H1 (cell line): Measurements from ENCODE around the gene ULK2. TPM values are rescaled to one million over a fixed set of nuclear protein-coding genes. Genes with fewer than 3 reads are reported as not detected.

Source experiments
- CTCF ChIA-PET: fragments of 300-600 bp; sonication (Branson Sonifier 250); formaldehyde crosslinking; loops from one replicate; lab custom pipeline; 2021; ENCODE audit not compliant: partially characterized antibody; lab: Charles Lee
- POLR2A ChIA-PET: fragments of 300-600 bp; sonication (Branson Sonifier 250); formaldehyde crosslinking; loops from one replicate; lab custom pipeline; 2021; ENCODE audit warnings: inconsistent platforms; ENCODE audit not compliant: partially characterized antibody; lab: Charles Lee
- DNase-seq, 2 experiments: peaks; one replicate each; pipeline versions ENCODE4 v3.0.0 to v3.0.0-alpha.2; 2010 to 2022; ENCODE audit warnings: low spot score in 2 of 2, low read depth in 1 of 2, mixed read lengths in 1 of 2
- FAIRE-seq: peaks from 2 replicates; lab custom pipeline; 2011; peaks lifted over from hg19 to GRCh38; lab: Jason Lieb, UNC
- H2AFZ ChIP-seq: 2 replicates; pipeline ENCODE4 v1.8.1; 2012; ENCODE audit warnings: low read length, inconsistent platforms
- H2AK5ac ChIP-seq: 2 replicates; pipeline ENCODE4 v1.6.1; 2013; ENCODE audit warnings: low read depth, low read length
- H2BK120ac ChIP-seq: replicated peaks from 2 replicates; pipeline ENCODE3; 2013; ENCODE audit warnings: low read depth, low read length, inconsistent platforms
- H2BK12ac ChIP-seq: 2 replicates; pipeline ENCODE4 v1.6.1; 2013; ENCODE audit warnings: low read depth, low read length
- H2BK15ac ChIP-seq: 2 replicates; pipeline ENCODE4 v1.6.1; 2013; ENCODE audit warnings: low read length
- H2BK20ac ChIP-seq: 2 replicates; pipeline ENCODE4 v1.6.1; 2013; ENCODE audit warnings: low read length
- H2BK5ac ChIP-seq: 2 replicates; pipeline ENCODE4 v1.6.1; 2013; ENCODE audit warnings: low read depth, low read length
- H3K14ac ChIP-seq: 2 replicates; pipeline ENCODE4 v1.6.1; 2013; ENCODE audit warnings: inconsistent platforms; ENCODE audit not compliant: insufficient read length
- H3K18ac ChIP-seq: 2 replicates; pipeline ENCODE4 v1.6.1; 2013; ENCODE audit warnings: low read length; ENCODE audit errors: extremely low read depth
- H3K23ac ChIP-seq: 2 replicates; pipeline ENCODE4 v1.6.1; 2013; ENCODE audit warnings: inconsistent platforms; ENCODE audit not compliant: insufficient read length
- H3K23me2 ChIP-seq: 2 replicates; pipeline ENCODE4 v1.6.1; 2013; ENCODE audit warnings: low read depth, low read length
- H3K27ac ChIP-seq: 2 replicates; pipeline ENCODE4 v1.6.1; 2011; ENCODE audit warnings: low read depth, low read length, inconsistent platforms
- H3K27me3 ChIP-seq, 4 experiments: replicated peaks in 1 of 4; 1 replicate in 1 of 4; 2 replicates in 3 of 4; pipeline versions ENCODE4 v1.6.1 to v1.8.1; 2011 to 2013; ENCODE audit warnings: low read length in 3 of 4, mild to moderate bottlenecking in 3 of 4, inconsistent platforms in 2 of 4, mixed read lengths in 2 of 4, moderate library complexity in 1 of 4; ENCODE audit not compliant: control insufficient read depth in 3 of 4, insufficient read depth in 3 of 4; ENCODE audit errors: extremely low read depth in 1 of 4
- H3K36me3 ChIP-seq, 4 experiments: 2 replicates each; pipeline versions ENCODE4 v1.6.1 to v1.8.1; 2011 to 2013; ENCODE audit warnings: mild to moderate bottlenecking in 4 of 4, low read length in 3 of 4, moderate library complexity in 2 of 4, control low read depth in 1 of 4, inconsistent platforms in 1 of 4; ENCODE audit not compliant: insufficient read depth in 4 of 4, control insufficient read depth in 2 of 4
- H3K4ac ChIP-seq: replicated peaks from 2 replicates; pipeline ENCODE3; 2013; ENCODE audit warnings: low read length, low read depth, mixed read lengths, inconsistent platforms; ENCODE audit not compliant: insufficient read length
- H3K4me1 ChIP-seq, 4 experiments: replicated peaks in 1 of 4; 1 replicate in 1 of 4; 2 replicates in 3 of 4; pipeline versions ENCODE4 v1.6.1 to v1.8.1; 2011 to 2013; ENCODE audit warnings: low read length in 3 of 4, inconsistent platforms in 2 of 4, mixed read lengths in 1 of 4; ENCODE audit not compliant: insufficient read depth in 4 of 4, control insufficient read depth in 3 of 4
- H3K4me2 ChIP-seq, 2 experiments: 2 replicates each; pipeline versions ENCODE4 v1.6.1 to v1.8.1; 2011 to 2013; ENCODE audit warnings: low read depth in 2 of 2, low read length in 2 of 2, control low read depth in 1 of 2, inconsistent platforms in 1 of 2, mild to moderate bottlenecking in 1 of 2; ENCODE audit not compliant: insufficient read depth in 1 of 2
- H3K4me3 ChIP-seq, 4 experiments: fragments of 200-600, 300-600 bp in 1 of 4; sonication (generic), shearing (Covaris generic), sonication (Bioruptor Twin) in 1 of 4; 2 replicates each; pipeline versions ENCODE4 v1.5.1 to v1.8.1; 2011 to 2016; ENCODE audit warnings: low read length in 4 of 4, low read depth in 3 of 4, control low read depth in 2 of 4, inconsistent platforms in 2 of 4, mild to moderate bottlenecking in 2 of 4, mixed read lengths in 1 of 4, moderate library complexity in 1 of 4; ENCODE audit not compliant: insufficient read depth in 2 of 4; ENCODE audit errors: extremely low read depth in 1 of 4
- H3K56ac ChIP-seq: replicated peaks from 2 replicates; pipeline ENCODE3; 2013; ENCODE audit warnings: low read depth, mild to moderate bottlenecking, mixed read lengths, low read length, inconsistent platforms; ENCODE audit not compliant: insufficient read length
- H3K79me1 ChIP-seq: 2 replicates; pipeline ENCODE4 v1.6.1; 2013; ENCODE audit warnings: low read depth, low read length, control low read depth
- H3K79me2 ChIP-seq, 2 experiments: 2 replicates each; pipeline versions ENCODE4 v1.6.1 to v1.8.1; 2012 to 2013; ENCODE audit warnings: low read length in 2 of 2, mild to moderate bottlenecking in 2 of 2, inconsistent platforms in 1 of 2; ENCODE audit not compliant: insufficient read depth in 2 of 2, control insufficient read depth in 1 of 2
- H3K9ac ChIP-seq, 4 experiments: replicated peaks in 1 of 4; 1 replicate in 1 of 4; 2 replicates in 3 of 4; pipeline versions ENCODE4 v1.6.1 to v1.8.1; 2011 to 2013; ENCODE audit warnings: low read depth in 3 of 4, low read length in 3 of 4, control low read depth in 2 of 4, mild to moderate bottlenecking in 2 of 4, moderate library complexity in 2 of 4, inconsistent platforms in 1 of 4; ENCODE audit errors: extremely low read depth in 1 of 4
- H3K9me3 ChIP-seq, 2 experiments: 2 replicates each; pipeline versions ENCODE4 v1.6.1 to v1.8.1; 2012 to 2013; ENCODE audit warnings: mild to moderate bottlenecking in 2 of 2, moderate library complexity in 2 of 2, control low read depth in 1 of 2, inconsistent platforms in 1 of 2, low read depth in 1 of 2, low read length in 1 of 2, mixed read lengths in 1 of 2; ENCODE audit not compliant: insufficient read depth in 2 of 2
- H4K20me1 ChIP-seq, 2 experiments: replicated peaks in 1 of 2; 2 replicates each; pipeline versions ENCODE3 to v1.8.1; 2011 to 2013; ENCODE audit warnings: inconsistent platforms in 2 of 2, low read length in 2 of 2, mild to moderate bottlenecking in 1 of 2; ENCODE audit not compliant: insufficient read depth in 2 of 2, control insufficient read depth in 1 of 2
- H4K5ac ChIP-seq: 2 replicates; pipeline ENCODE4 v1.6.1; 2013; ENCODE audit warnings: low read length, low read depth, mixed read lengths, inconsistent platforms; ENCODE audit not compliant: insufficient read length
- H4K8ac ChIP-seq: 2 replicates; pipeline ENCODE4 v1.8.0; 2013; ENCODE audit warnings: mild to moderate bottlenecking, moderate library complexity, low read length, inconsistent platforms; ENCODE audit not compliant: insufficient read depth; ENCODE audit errors: extremely low read depth
- H4K91ac ChIP-seq: replicated peaks from 2 replicates; pipeline ENCODE3; 2013; ENCODE audit warnings: low read length, mixed read lengths, inconsistent platforms; ENCODE audit not compliant: insufficient read length
- BCL11A ChIP-seq, 2 experiments: IDR thresholded peaks; one replicate each; pipeline ENCODE4 v1.6.1; 2011; ENCODE audit warnings: low read depth in 2 of 2, low read length in 2 of 2, mild to moderate bottlenecking in 2 of 2
- BRCA1 ChIP-seq: IDR thresholded peaks from 2 replicates; pipeline ENCODE4 v1.6.1; 2012; ENCODE audit warnings: low read depth, low read length, improper control_type of control experiment
- CREB1 ChIP-seq: IDR thresholded peaks from 2 replicates; pipeline ENCODE4 v1.6.1; 2012; ENCODE audit warnings: inconsistent platforms
- EZH2 ChIP-seq: fragments of 200-600 bp; sonication (generic); IDR thresholded peaks from 2 replicates; pipeline ENCODE4 v1.7.1; 2012; ENCODE audit warnings: low read depth, mild to moderate bottlenecking, moderate library complexity, low read length, inconsistent platforms; ENCODE audit not compliant: severe bottlenecking
- GABPA ChIP-seq: IDR thresholded peaks from 2 replicates; pipeline ENCODE4 v1.6.1; 2011; ENCODE audit warnings: mild to moderate bottlenecking, low read length, moderate library complexity, borderline replicate concordance; ENCODE audit not compliant: insufficient read depth
- GTF2F1 ChIP-seq: IDR thresholded peaks from 2 replicates; pipeline ENCODE4 v1.6.1; 2012; ENCODE audit warnings: low read depth, low read length, improper control_type of control experiment, borderline replicate concordance
- HDAC6 ChIP-seq: IDR thresholded peaks from one replicate; pipeline ENCODE4 v1.7.1; 2012; ENCODE audit warnings: low read depth, mild to moderate bottlenecking, inconsistent platforms, low read length, moderate library complexity
- JUN ChIP-seq: IDR thresholded peaks from 2 replicates; pipeline ENCODE4 v1.6.1; 2011; ENCODE audit warnings: low read depth, mild to moderate bottlenecking, improper control_type of control experiment, low read length
- KDM5A ChIP-seq: fragments of 200-600 bp; IDR thresholded peaks from 2 replicates; pipeline ENCODE4 v1.7.1; 2012; ENCODE audit warnings: mild to moderate bottlenecking, low read length, inconsistent platforms, mixed read lengths
- RFX5 ChIP-seq: IDR thresholded peaks from 2 replicates; pipeline ENCODE4 v1.6.1; 2011; ENCODE audit warnings: low read depth, low read length, improper control_type of control experiment, borderline replicate concordance
- SAP30 ChIP-seq: fragments of 300-600 bp; sonication (generic); IDR thresholded peaks from 2 replicates; pipeline ENCODE4 v1.7.1; 2012; ENCODE audit warnings: low read length, moderate library complexity, mild to moderate bottlenecking, inconsistent platforms; ENCODE audit not compliant: insufficient read depth, insufficient replicate concordance
- SIRT6 ChIP-seq: IDR thresholded peaks from one replicate; pipeline ENCODE4 v1.7.1; 2012; ENCODE audit warnings: low read length, inconsistent platforms
- SIX5 ChIP-seq: IDR thresholded peaks from 2 replicates; pipeline ENCODE4 v1.6.1; 2011; ENCODE audit warnings: mild to moderate bottlenecking, low read depth, low read length
- SP2 ChIP-seq: IDR thresholded peaks from 2 replicates; pipeline ENCODE4 v1.6.1; 2012; ENCODE audit warnings: mild to moderate bottlenecking, low read length, inconsistent platforms
- YY1 ChIP-seq: IDR thresholded peaks from 2 replicates; pipeline ENCODE4 v1.6.1; 2011; ENCODE audit warnings: low read depth, mild to moderate bottlenecking, low read length
- WGBS, 2 experiments: shearing (Covaris generic) in 1 of 2; methylation state at CpG; one replicate each; pipeline versions ENCODE4 v1.1.6 to v1.1.7; 2013 to 2015; ENCODE audit warnings: low lambda C conversion rate in 2 of 2, mixed read lengths in 2 of 2, inconsistent platforms in 1 of 2, low coverage in 1 of 2, missing lambda C conversion rate in 1 of 2; ENCODE audit not compliant: insufficient replicate concordance in 2 of 2, insufficient coverage in 1 of 2, insufficient read length in 1 of 2; ENCODE audit errors: extremely low coverage in 1 of 2, missing lambda C conversion rate in 1 of 2; 5-methylcytosine and 5-hydroxymethylcytosine counted together
- polyA plus RNA-seq, 7 experiments: library from polyadenylated mRNA; depleted of rRNA in 3 of 7; stranded (reverse) in 5 of 7; unstranded in 2 of 7; fragments of >200 nt in 5 of 7; fragments of 200-250 nt in 2 of 7; gene quantifications; 1 replicate in 5 of 7; 2 replicates in 1 of 7; 4 replicates in 1 of 7; pipeline versions ENCODE4 v1.2.1 to v1.2.3, GENCODE V29; 2011 to 2013; ENCODE audit warnings: missing spikeins in 2 of 7, mixed read lengths in 2 of 7
- total RNA-seq: library from RNA; stranded (reverse); fragmentation: NEBNext Ultra II Directional; extraction: Animal tissue kit (Norgen Biotek cat#: 25700); gene quantifications from 2 replicates; pipeline ENCODE4 v1.2.1, GENCODE V29; 2021
- TF ChIP-seq, protein P1 (sequence below): IDR thresholded peaks from 2 replicates; pipeline ENCODE4 v1.6.1; 2012; ENCODE audit warnings: inconsistent platforms

Gene ULK2
- total and polyA plus RNA-seq, 2 of the 8 experiments (the other 6 are each of a cell fraction or from before 2014, with no cell fraction given), result 5.3 to 9.8 TPM

DNA sequence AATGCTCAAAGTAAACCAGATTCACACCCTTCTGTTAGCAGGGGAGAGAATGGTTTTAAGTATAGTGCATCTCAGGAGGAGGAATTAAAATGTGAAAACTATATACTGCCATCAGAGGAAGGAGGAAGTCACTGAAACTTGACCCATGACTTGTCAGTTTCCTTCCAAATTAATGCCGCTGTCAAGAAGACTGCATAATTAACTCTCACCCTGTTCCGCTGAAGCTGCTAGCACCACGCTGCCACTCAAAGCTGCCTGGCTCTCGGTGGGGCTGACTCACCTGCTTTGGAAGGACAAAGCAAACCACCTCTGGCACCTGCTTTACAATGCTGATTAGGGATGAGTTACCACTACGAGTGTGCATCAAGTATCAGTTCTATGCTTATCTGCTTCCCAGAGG is 37.8 kb upstream of the ULK2 start:
- Histone ChIP-seq H2BK120ac (no peak overlapping the region), H3K4me2 (no peak overlapping the region), H3K9ac (no peak overlapping the region), H2AFZ (no peak overlapping the region), H3K23ac (no peak overlapping the region), H4K8ac (no peak overlapping the region), H3K27ac (no peak overlapping the region), H4K5ac (no peak overlapping the region), H2BK12ac (no peak overlapping the region), H3K23me2 (no peaks in the 10 kb centered on the region), H4K20me1 (peaks cover 0 to 1% of the 10 kb centered on the region in 2 experiments), H3K36me3 (peaks cover 8 to 58% (median 41%) of the 10 kb centered on the region in 4 experiments), H2AK5ac (no peak overlapping the region), H4K91ac (no peak overlapping the region), H3K9me3 (no peaks in the 10 kb centered on the region), H3K4ac (no peak overlapping the region), H3K27me3 (no peaks in the 10 kb centered on the region), H3K18ac (no peak overlapping the region), H2BK5ac (no peak overlapping the region), H3K79me1 (no peaks in the 10 kb centered on the region), H3K56ac (no peak overlapping the region), H2BK15ac (no peak overlapping the region), H2BK20ac (no peak overlapping the region), H3K4me3 (no peak overlapping the region), H3K4me1 (peaks cover 0 to under 1% (median 0%) of the 10 kb centered on the region in 4 experiments; a peak in 1 of 7 replicates), H3K79me2 (no peaks in the 10 kb centered on the region), H3K14ac (no peak overlapping the region)
- ChIA-PET CTCF (no interaction called here), POLR2A (no interaction called here)
- FAIRE-seq, result no peak
- TF ChIP-seq BRCA1, result no peak
- no peak for TF ChIP-seq EZH2
- no peak for TF ChIP-seq HDAC6
- no peak for TF ChIP-seq GABPA
- TF ChIP-seq CREB1, result no peak
- TF ChIP-seq SIX5, result no peak
- TF ChIP-seq SP2, result no peak
- TF ChIP-seq GTF2F1, result no peak
- no peak for TF ChIP-seq SAP30
- no peak for TF ChIP-seq JUN
- TF ChIP-seq KDM5A, result no peak
- TF ChIP-seq SIRT6, result no peak
- TF ChIP-seq RFX5, result no peak
- no peak for TF ChIP-seq BCL11A (IDR thresholded peaks at IDR 0.05; ENCODE audit: low read depth in 2 of 2, low read length in 2 of 2)
- TF ChIP-seq, protein P1, sequence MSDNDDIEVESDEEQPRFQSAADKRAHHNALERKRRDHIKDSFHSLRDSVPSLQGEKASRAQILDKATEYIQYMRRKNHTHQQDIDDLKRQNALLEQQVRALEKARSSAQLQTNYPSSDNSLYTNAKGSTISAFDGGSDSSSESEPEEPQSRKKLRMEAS, result no peak
- TF ChIP-seq YY1, result no peak
- no peak for DNase-seq
- WGBS, 2 experiments, result 89% methylated on average over 5 of the region's 5 CpGs; no CpG with 5 or more reads in 1 of the 2 experiments
